ENCODE results near the gene KRT7. TPM values are rescaled to one million over a fixed set of nuclear protein-coding genes. Genes with fewer than 3 reads are reported as not detected.
A peak's percentile ranks its signal among the peaks of the same experiment; 100 is the strongest.

The KRT7 gene
- total and polyA plus RNA-seq, 2 donors (not counting 1 experiment from before 2014, with no cell fraction given): not detected

DNA sequence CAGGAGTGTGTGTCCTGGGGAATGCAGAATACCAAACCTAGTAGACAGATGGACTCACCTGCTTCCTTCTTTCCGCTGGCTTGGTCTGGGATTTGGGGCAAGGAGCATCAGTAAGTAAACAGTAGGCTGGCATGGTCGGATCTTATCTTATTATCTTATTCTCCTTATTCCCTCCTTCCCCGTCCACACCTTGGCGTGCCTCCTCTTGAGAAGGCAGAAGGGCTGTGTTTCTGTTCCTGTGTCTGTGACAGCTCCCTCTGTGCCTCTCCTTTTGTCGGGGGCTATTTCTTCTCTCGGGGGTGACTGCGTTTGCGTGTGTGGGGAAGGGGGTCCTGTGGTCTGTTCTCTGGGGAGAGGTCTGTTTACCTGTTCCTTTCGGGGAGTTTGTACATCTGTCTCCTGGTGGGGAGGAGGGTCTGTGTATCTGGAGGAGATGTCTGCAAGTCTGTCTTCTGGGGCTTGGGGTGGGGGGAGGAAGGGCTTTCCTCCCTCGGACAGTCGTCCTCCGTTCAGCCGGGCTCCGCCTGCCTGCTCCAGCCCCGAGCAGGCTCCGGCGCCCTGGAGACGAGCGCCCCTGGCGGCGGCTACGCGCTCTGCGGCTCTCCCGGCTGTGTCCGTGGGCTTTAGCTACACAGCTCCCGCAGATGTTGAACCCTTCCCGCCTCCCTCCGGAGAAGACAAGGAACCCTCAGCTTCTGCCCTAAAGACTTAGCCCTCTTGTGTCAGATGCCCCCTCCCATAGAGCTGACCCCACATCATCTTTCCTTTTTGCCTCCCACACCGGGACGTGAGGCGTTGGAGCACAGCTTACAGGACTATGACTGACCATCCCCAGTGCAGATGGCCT is 45.8 kb downstream of the KRT7 start:
- intact Hi-C loops (cut with micrococcal nuclease): no loop called here
- Histone ChIP-seq H4K20me1 (ENCODE audit: control insufficient read depth, insufficient read depth, low read length, poor library complexity, severe bottlenecking) (no peaks in the 10 kb centered on the region), H3K9ac (ENCODE audit: low read length) (no peak overlapping the region), H3K4me3 (ENCODE audit: control extremely low read depth in 1 of 5, extremely low read depth in 1 of 5, insufficient read depth in 1 of 5, low read depth in 2 of 5, low read length in 4 of 5) (no peak overlapping the region), H3K9me3 (ENCODE audit: control extremely low read depth in 1 of 3, control insufficient read depth in 2 of 3, insufficient read depth in 1 of 3, low read length in 2 of 3) (no peaks in the 10 kb centered on the region), H3K27me3 (replicated peaks in 1 of 4; ENCODE audit: control extremely low read depth in 1 of 4, control insufficient read depth in 3 of 4, insufficient read depth in 4 of 4, low read length in 3 of 4) (peaks cover 0 to 29% (median 5%) of the 10 kb centered on the region in 4 experiments), H3K4me2 (replicated peaks; ENCODE audit: low read depth, low read length, poor library complexity, severe bottlenecking) (peak overlapping the region; percentile 31), H3K27ac (ENCODE audit: low read length in 2 of 2) (no peak overlapping the region), H3K4me1 (ENCODE audit: control insufficient read depth in 2 of 2, insufficient read depth in 2 of 2, low read length in 2 of 2) (peaks cover 4% of the 10 kb centered on the region in 2 donors), H3K36me3 (replicated peaks in 1 of 2; ENCODE audit: control extremely low read depth in 1 of 2, control insufficient read depth in 1 of 2, extremely low read depth in 1 of 2, insufficient read depth in 2 of 2, low read length in 1 of 2) (no peaks in the 10 kb centered on the region), H3K79me2 (ENCODE audit: control insufficient read depth, insufficient read depth, low read length) (no peaks in the 10 kb centered on the region), H2AFZ (ENCODE audit: insufficient read depth, low read depth, low read length, poor library complexity, severe bottlenecking) (peak overlapping the region; percentile 52)
- peaks cover 61% of the 10 kb centered on the region for H3K27me3 Mint-ChIP-seq
- POLR2A ChIA-PET: no interaction called here
- ATAC-seq (ENCODE audit: low read depth): peak; percentile 81
- 16% methylated on average over 27 of the region's 32 CpGs for WGBS (ENCODE audit: insufficient coverage)
- CTCF ChIA-PET: interaction anchor here (0.7 to 2.8 kb wide), 16 partner anchors 7 to 102 kb away, joined by 3 to 11 read pairs (median 3); no protein-coding TSS in a partner anchor
- peak; percentile 64 for DNase-seq
- TF ChIP-seq, protein P1, sequence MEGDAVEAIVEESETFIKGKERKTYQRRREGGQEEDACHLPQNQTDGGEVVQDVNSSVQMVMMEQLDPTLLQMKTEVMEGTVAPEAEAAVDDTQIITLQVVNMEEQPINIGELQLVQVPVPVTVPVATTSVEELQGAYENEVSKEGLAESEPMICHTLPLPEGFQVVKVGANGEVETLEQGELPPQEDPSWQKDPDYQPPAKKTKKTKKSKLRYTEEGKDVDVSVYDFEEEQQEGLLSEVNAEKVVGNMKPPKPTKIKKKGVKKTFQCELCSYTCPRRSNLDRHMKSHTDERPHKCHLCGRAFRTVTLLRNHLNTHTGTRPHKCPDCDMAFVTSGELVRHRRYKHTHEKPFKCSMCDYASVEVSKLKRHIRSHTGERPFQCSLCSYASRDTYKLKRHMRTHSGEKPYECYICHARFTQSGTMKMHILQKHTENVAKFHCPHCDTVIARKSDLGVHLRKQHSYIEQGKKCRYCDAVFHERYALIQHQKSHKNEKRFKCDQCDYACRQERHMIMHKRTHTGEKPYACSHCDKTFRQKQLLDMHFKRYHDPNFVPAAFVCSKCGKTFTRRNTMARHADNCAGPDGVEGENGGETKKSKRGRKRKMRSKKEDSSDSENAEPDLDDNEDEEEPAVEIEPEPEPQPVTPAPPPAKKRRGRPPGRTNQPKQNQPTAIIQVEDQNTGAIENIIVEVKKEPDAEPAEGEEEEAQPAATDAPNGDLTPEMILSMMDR (IDR thresholded peaks at IDR 0.05): peak; percentile 93
- no peak for TF ChIP-seq EZH2 (IDR thresholded peaks at IDR 0.05; ENCODE audit: borderline replicate concordance, insufficient read depth, low read depth, low read length, poor library complexity, severe bottlenecking)
- no peak overlapping the region for H3K27ac Mint-ChIP-seq
- no peaks in the 10 kb centered on the region for H3K9me3 Mint-ChIP-seq (ENCODE audit: insufficient read depth)
- H3K4me3 Mint-ChIP-seq: no peak overlapping the region
- H3K4me1 Mint-ChIP-seq: peaks cover 6% of the 10 kb centered on the region
